H54 (cell line): Measurements from ENCODE around the gene PRR5L.

Experiments used
- DNase-seq: peaks from one replicate; pipeline ENCODE4 v3.0.0; 2011; ENCODE audit warnings: low spot score, mixed read lengths; ENCODE audit not compliant: insufficient read length
- FAIRE-seq: peaks from 3 replicates; lab custom pipeline; 2011; peaks lifted over from hg19 to GRCh38; lab: Jason Lieb, UNC
- POLR2A ChIP-seq: IDR thresholded peaks from 2 replicates; pipeline ENCODE4 v1.6.1; 2011; ENCODE audit warnings: low read depth, mild to moderate bottlenecking, low read length

Gene PRR5L

GRCh38 chr11:36395978-36396736, 100.1 kb downstream of the PRR5L start:
- no peak for DNase-seq
- no peak for FAIRE-seq

GRCh38 chr11:36398231-36398953, 102.3 kb downstream of the PRR5L start:
- FAIRE-seq (no peak), DNase-seq (no peak)
- no peak for TF ChIP-seq POLR2A

More at GRCh38 chr11:36395978-36396736, 100.1 kb downstream of the PRR5L start:
- TF ChIP-seq POLR2A = no peak

- DNase-seq = no peak
- FAIRE-seq = no peak
- TF ChIP-seq POLR2A = no peak
Measured at GRCh38 chr11:36399236-36399635, 103.1 kb downstream of the PRR5L start.

- no peak for TF ChIP-seq POLR2A
Measured at GRCh38 chr11:36399745-36400144, 103.7 kb downstream of the PRR5L start.

GRCh38 chr11:36400766-36401455, 104.8 kb downstream of the PRR5L start:
- TF ChIP-seq POLR2A = no peak
- FAIRE-seq (no peak), DNase-seq (no peak)

More at GRCh38 chr11:36399745-36400144, 103.7 kb downstream of the PRR5L start:
- DNase-seq = no peak
- FAIRE-seq = no peak

- FAIRE-seq = no peak
- no peak for TF ChIP-seq POLR2A
- DNase-seq = no peak
Measured at GRCh38 chr11:36402568-36403170, 106.6 kb downstream of the PRR5L start.

- no peak for DNase-seq
- FAIRE-seq = no peak
- no peak for TF ChIP-seq POLR2A
Measured at GRCh38 chr11:36403661-36404060, 107.6 kb downstream of the PRR5L start.

GRCh38 chr11:36404831-36405230, 108.7 kb downstream of the PRR5L start:
- DNase-seq (no peak), FAIRE-seq (no peak)
- no peak for TF ChIP-seq POLR2A

- DNase-seq = no peak
- TF ChIP-seq POLR2A = no peak
- no peak for FAIRE-seq
Measured at GRCh38 chr11:36405585-36406367, 109.7 kb downstream of the PRR5L start.

- no peak for DNase-seq
- no peak for TF ChIP-seq POLR2A
- FAIRE-seq = no peak
Measured at GRCh38 chr11:36407356-36407755, 111.3 kb downstream of the PRR5L start.

- no peak for TF ChIP-seq POLR2A
- FAIRE-seq (no peak), DNase-seq (no peak)
Measured at GRCh38 chr11:36408498-36409136, 112.5 kb downstream of the PRR5L start.

- no peak for FAIRE-seq
- DNase-seq = no peak
- no peak for TF ChIP-seq POLR2A
Measured at GRCh38 chr11:36409152-36409816, 113.2 kb downstream of the PRR5L start.
